Body of pancreas (tissue), 4 donors: ENCODE measurements around the gene UFSP2. TPM values are rescaled to one million over a fixed set of nuclear protein-coding genes. Genes with fewer than 3 reads are reported as not detected.

Experiments
- ATAC-seq: fragments of 150-250 bp; one replicate; pipeline ENCODE4 v1.9.1; 2016
- DNase-seq, 4 donors: peaks; one replicate each; pipeline ENCODE4 v3.0.0-alpha.2; 2019
- H3K27ac ChIP-seq, 4 donors: fragments of 200-600 bp; sonication (generic); 1 replicate in 3 of 4; 2 replicates in 1 of 4; pipeline versions ENCODE4 v1.5.1 to v1.6.1; 2016 to 2019; ENCODE audit warnings: mild to moderate bottlenecking in 1 of 4, mixed read lengths in 1 of 4, moderate library complexity in 1 of 4
- H3K27me3 ChIP-seq, 2 donors: fragments of 200-600 bp; sonication (generic); one replicate each; pipeline ENCODE4 v1.6.0; 2016; ENCODE audit warnings: mild to moderate bottlenecking in 1 of 2
- H3K36me3 ChIP-seq, 2 donors: fragments of 200-600 bp; sonication (generic); replicated peaks in 1 of 2; 2 replicates each; pipeline ENCODE4 v1.5.1; 2016; ENCODE audit warnings: low read depth in 2 of 2; ENCODE audit not compliant: insufficient read depth in 1 of 2
- H3K4me1 ChIP-seq: fragments of 200-600 bp; sonication (generic); one replicate; pipeline ENCODE4 v1.6.0; 2016
- H3K4me3 ChIP-seq, 2 donors: fragments of 200-600 bp; sonication (generic); 1 replicate in 1 of 2; 2 replicates in 1 of 2; pipeline ENCODE4 v1.5.1; 2016 to 2019
- H3K9me3 ChIP-seq, 3 donors: fragments of 200-600 bp; sonication (generic); 1 replicate in 2 of 3; 2 replicates in 1 of 3; pipeline ENCODE4 v1.5.1; 2016
- CTCF ChIP-seq, 7 experiments: fragments of 450-650 bp in 4 of 7; fragments of 200-600 bp in 3 of 7; sonication (generic) in 3 of 7; IDR thresholded peaks; one replicate each; pipeline ENCODE4 v1.5.1; 2016 to 2019; ENCODE audit warnings: antibody characterized with exemption in 7 of 7
- POLR2A ChIP-seq, 3 donors: fragments of 450-650 bp; IDR thresholded peaks; one replicate each; pipeline ENCODE4 v1.6.1; 2016; ENCODE audit warnings: antibody characterized with exemption in 3 of 3, mild to moderate bottlenecking in 2 of 3
- WGBS, 2 donors: methylation state at CpG; one replicate each; pipeline ENCODE4 v1.1.5; 2017; 5-methylcytosine and 5-hydroxymethylcytosine counted together
- intact Hi-C: fragments of 100-400 bp; cut with DNase I; formaldehyde crosslinking; loops from one replicate; pipeline ENCODE4 v1.15.1; 2023
- total RNA-seq, 2 donors: library from RNA; depleted of rRNA; stranded (reverse); fragments of >200 nt; gene quantifications; one replicate each; pipeline ENCODE4 v1.1.0, GENCODE V29; 2016

UFSP2 gene
- total RNA-seq, 2 donors from 2014 or later, result 14.8 to 18.5 TPM

GRCh38 chr4:185405296-185405999 is 20.3 kb downstream of the UFSP2 start:
- Histone ChIP-seq H3K36me3 (peaks cover 0 to 4% of the 10 kb centered on the region in 2 donors), H3K27ac (peak overlapping the region in 3 of 4 donors; percentile 34 to 75 (median 51)), H3K9me3 (no peaks in the 10 kb centered on the region), H3K4me3 (no peak overlapping the region), H3K27me3 (no peaks in the 10 kb centered on the region), H3K4me1 (peaks cover 31% of the 10 kb centered on the region)
- no peak for TF ChIP-seq POLR2A (IDR thresholded peaks at IDR 0.05)
- no peak for TF ChIP-seq CTCF (IDR thresholded peaks at IDR 0.05)
- 46 to 49% methylated on average over 6 of the region's 6 CpGs for WGBS, 2 donors
- ATAC-seq, result peak; percentile 66
- DNase-seq, result no peak
- intact Hi-C loops, result no loop called here

DNA sequence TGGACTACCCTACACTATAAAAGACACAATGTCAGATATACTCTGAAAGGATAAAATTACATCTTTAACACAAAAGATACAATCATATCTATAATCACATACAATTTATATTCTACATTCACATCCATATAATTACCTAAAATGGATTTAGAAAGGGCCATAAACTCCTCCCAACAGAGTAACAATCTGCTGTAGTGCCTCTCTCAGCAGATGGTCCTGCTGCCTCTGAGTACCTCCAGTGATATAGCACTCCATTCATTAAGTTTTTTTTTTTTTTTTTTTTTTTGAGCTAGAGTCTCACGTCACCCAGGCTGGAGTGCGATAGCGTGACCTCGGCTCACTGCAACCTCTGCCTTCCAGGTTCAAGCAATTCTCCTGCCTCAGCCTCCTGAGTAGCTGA is 21.7 kb downstream of the UFSP2 start:
- no peak overlapping the region for H3K4me3 ChIP-seq
- H3K4me1 ChIP-seq, result peaks cover 34% of the 10 kb centered on the region
- TF ChIP-seq CTCF (IDR thresholded peaks at IDR 0.05) (no peak), POLR2A (IDR thresholded peaks at IDR 0.05) (no peak)
- H3K36me3 ChIP-seq, result peaks cover 0 to 7% of the 10 kb centered on the region in 2 donors
- WGBS, 2 donors, result 94 to 95% methylated on average over 4 of the region's 4 CpGs
- H3K27me3 ChIP-seq, result no peaks in the 10 kb centered on the region
- H3K27ac ChIP-seq, result no peak overlapping the region
- no peaks in the 10 kb centered on the region for H3K9me3 ChIP-seq
- DNase-seq, result no peak
- no peak for ATAC-seq
- intact Hi-C loops, result no loop called here

DNA sequence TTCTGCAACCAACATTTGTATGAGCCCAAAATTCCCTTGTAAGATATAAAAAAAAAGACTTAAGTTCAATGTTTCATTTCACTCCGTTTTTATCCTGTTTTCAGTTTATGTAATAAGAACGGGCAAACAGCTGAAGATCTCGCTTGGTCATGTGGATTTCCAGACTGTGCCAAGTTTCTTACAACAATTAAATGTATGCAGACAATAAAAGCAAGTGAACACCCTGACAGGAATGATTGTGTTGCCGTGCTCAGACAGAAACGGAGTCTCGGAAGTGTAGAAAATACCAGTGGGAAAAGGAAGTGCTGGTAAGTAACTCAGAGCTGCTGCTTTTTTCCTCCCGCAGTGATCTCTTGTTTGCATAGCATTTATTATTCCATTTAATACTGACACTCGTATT is 26.3 kb downstream of the UFSP2 start:
- Histone ChIP-seq H3K4me3 (no peak overlapping the region), H3K27ac (peak overlapping the region; percentile 34 to 100 (median 100)), H3K4me1 (peaks cover 33% of the 10 kb centered on the region), H3K9me3 (no peaks in the 10 kb centered on the region), H3K27me3 (no peaks in the 10 kb centered on the region), H3K36me3 (peaks cover 0 to 3% of the 10 kb centered on the region in 2 donors)
- ATAC-seq, result no peak
- no peak for TF ChIP-seq POLR2A (IDR thresholded peaks at IDR 0.05)
- no peak for TF ChIP-seq CTCF (IDR thresholded peaks at IDR 0.05)
- WGBS, 2 donors, result 34 to 36% methylated on average over 8 of the region's 8 CpGs
- DNase-seq, result peak in 1 of 4 donors; percentile 23
- intact Hi-C loops, result no loop called here

- intact Hi-C loops, result no loop called here
- H3K36me3 ChIP-seq, result peaks cover 0 to 3% of the 10 kb centered on the region in 2 donors
- DNase-seq (no peak), ATAC-seq (no peak)
- H3K9me3 ChIP-seq, result no peaks in the 10 kb centered on the region
- 18 to 21% methylated on average over 2 of the region's 2 CpGs for WGBS, 2 donors
- peaks cover 40% of the 10 kb centered on the region for H3K4me1 ChIP-seq
- no peak overlapping the region for H3K4me3 ChIP-seq
- H3K27ac ChIP-seq, result peak overlapping the region in 3 of 4 donors; percentile 99 to 100 (median 100)
- no peaks in the 10 kb centered on the region for H3K27me3 ChIP-seq
- TF ChIP-seq POLR2A (IDR thresholded peaks at IDR 0.05) (no peak), CTCF (IDR thresholded peaks at IDR 0.05) (no peak)
Observed at GRCh38 chr4:185398618-185399017, 27.1 kb downstream of the UFSP2 start.
